Effector memory CD8-positive, alpha-beta T cell (primary cell): ENCODE data around the gene DGKD.
A peak's percentile ranks its signal among the peaks of the same experiment; 100 is the strongest.

ENCODE experiments used
- ATAC-seq: fragments of 150-1000 bp; cut with Tn5 transposase; replicated peaks from 2 replicates; pipeline ENCODE4 v1.10.0; 2021; ENCODE audit warnings: mild to moderate bottlenecking, moderate library complexity
- DNase-seq, 3 experiments: peaks; one replicate each; pipeline ENCODE4 v3.0.0; 2021
- H3K27ac Mint-ChIP-seq, 2 donors: one replicate each; pipeline ENCODE4 v1.8.0; 2022; ENCODE audit warnings: mild to moderate bottlenecking in 2 of 2, mixed read lengths in 2 of 2, moderate library complexity in 2 of 2
- H3K27me3 Mint-ChIP-seq, 2 donors: one replicate each; pipeline ENCODE4 v1.8.0; 2022; ENCODE audit warnings: mixed read lengths in 2 of 2
- H3K36me3 Mint-ChIP-seq: one replicate; pipeline ENCODE4 v1.8.0; 2022; ENCODE audit warnings: mild to moderate bottlenecking, moderate library complexity, mixed read lengths; ENCODE audit not compliant: insufficient read depth
- H3K4me1 Mint-ChIP-seq, 2 donors: one replicate each; pipeline ENCODE4 v1.8.0; 2022; ENCODE audit warnings: low read depth in 2 of 2, mixed read lengths in 2 of 2
- H3K4me3 Mint-ChIP-seq, 2 donors: one replicate each; pipeline ENCODE4 v1.8.0; 2022; ENCODE audit warnings: mild to moderate bottlenecking in 2 of 2, mixed read lengths in 2 of 2, moderate library complexity in 2 of 2
- H3K9me3 Mint-ChIP-seq, 2 donors: one replicate each; pipeline ENCODE4 v1.8.0; 2022; ENCODE audit warnings: mixed read lengths in 2 of 2

The DGKD gene

GRCh38 chr2:233480490-233481202, 126.4 kb downstream of the DGKD start:
- no peak for ATAC-seq

GRCh38 chr2:233481368-233482142, 127.3 kb downstream of the DGKD start:
- H3K4me3 Mint-ChIP-seq = no peak overlapping the region
- H3K27me3 Mint-ChIP-seq = no peaks in the 10 kb centered on the region
- H3K27ac Mint-ChIP-seq = no peak overlapping the region
- H3K9me3 Mint-ChIP-seq = no peaks in the 10 kb centered on the region
- no peak for DNase-seq
- no peak for ATAC-seq
- H3K36me3 Mint-ChIP-seq = peaks cover 20% of the 10 kb centered on the region
- no peaks in the 10 kb centered on the region for H3K4me1 Mint-ChIP-seq

More at GRCh38 chr2:233480490-233481202, 126.4 kb downstream of the DGKD start:
- peaks cover 20% of the 10 kb centered on the region for H3K36me3 Mint-ChIP-seq
- DNase-seq = no peak
- H3K4me1 Mint-ChIP-seq = no peaks in the 10 kb centered on the region
- peak overlapping the region in 1 of 2 donors; percentile 69 for H3K27ac Mint-ChIP-seq
- no peaks in the 10 kb centered on the region for H3K9me3 Mint-ChIP-seq
- H3K27me3 Mint-ChIP-seq = no peaks in the 10 kb centered on the region
- H3K4me3 Mint-ChIP-seq = no peak overlapping the region

GRCh38 chr2:233482616-233483015, 128.3 kb downstream of the DGKD start:
- Mint-ChIP-seq H3K4me3 (no peak overlapping the region), H3K36me3 (peaks cover 20% of the 10 kb centered on the region), H3K27me3 (no peaks in the 10 kb centered on the region), H3K4me1 (no peaks in the 10 kb centered on the region), H3K27ac (peak overlapping the region in 1 of 2 donors; percentile 4), H3K9me3 (no peaks in the 10 kb centered on the region)
- DNase-seq (no peak), ATAC-seq (no peak)

GRCh38 chr2:233485726-233486125, 131.4 kb downstream of the DGKD start:
- Mint-ChIP-seq H3K27me3 (no peaks in the 10 kb centered on the region), H3K36me3 (peaks cover 23% of the 10 kb centered on the region), H3K9me3 (no peaks in the 10 kb centered on the region), H3K27ac (peak overlapping the region in 1 of 2 donors; percentile 35), H3K4me1 (no peaks in the 10 kb centered on the region), H3K4me3 (no peak overlapping the region)
- no peak for ATAC-seq
- DNase-seq = no peak

GRCh38 chr2:233486357-233486756, 132.1 kb downstream of the DGKD start:
- no peaks in the 10 kb centered on the region for H3K4me1 Mint-ChIP-seq
- H3K36me3 Mint-ChIP-seq = peaks cover 23% of the 10 kb centered on the region
- DNase-seq = no peak
- no peaks in the 10 kb centered on the region for H3K27me3 Mint-ChIP-seq
- ATAC-seq = no peak
- no peaks in the 10 kb centered on the region for H3K9me3 Mint-ChIP-seq
- H3K27ac Mint-ChIP-seq = peak overlapping the region in 1 of 2 donors; percentile 35
- H3K4me3 Mint-ChIP-seq = no peak overlapping the region

GRCh38 chr2:233486778-233487552, 132.7 kb downstream of the DGKD start:
- no peak for DNase-seq
- Mint-ChIP-seq H3K4me1 (no peaks in the 10 kb centered on the region), H3K36me3 (peaks cover 23% of the 10 kb centered on the region), H3K4me3 (no peak overlapping the region), H3K27me3 (no peaks in the 10 kb centered on the region), H3K27ac (no peak overlapping the region), H3K9me3 (no peaks in the 10 kb centered on the region)
- ATAC-seq = no peak

GRCh38 chr2:233487748-233488345, 133.6 kb downstream of the DGKD start:
- no peaks in the 10 kb centered on the region for H3K9me3 Mint-ChIP-seq
- DNase-seq = no peak
- H3K4me3 Mint-ChIP-seq = no peak overlapping the region
- no peak overlapping the region for H3K27ac Mint-ChIP-seq
- ATAC-seq = no peak
- H3K36me3 Mint-ChIP-seq = peaks cover 20% of the 10 kb centered on the region
- no peaks in the 10 kb centered on the region for H3K4me1 Mint-ChIP-seq
- no peaks in the 10 kb centered on the region for H3K27me3 Mint-ChIP-seq

GRCh38 chr2:233489143-233489542, 134.8 kb downstream of the DGKD start:
- H3K4me3 Mint-ChIP-seq = no peak overlapping the region
- no peak for ATAC-seq
- H3K27ac Mint-ChIP-seq = no peak overlapping the region
- H3K36me3 Mint-ChIP-seq = peaks cover 16% of the 10 kb centered on the region
- DNase-seq = no peak
- no peaks in the 10 kb centered on the region for H3K27me3 Mint-ChIP-seq
- no peaks in the 10 kb centered on the region for H3K9me3 Mint-ChIP-seq
- H3K4me1 Mint-ChIP-seq = no peaks in the 10 kb centered on the region

GRCh38 chr2:233489666-233490065, 135.4 kb downstream of the DGKD start:
- DNase-seq (no peak), ATAC-seq (no peak)
- Mint-ChIP-seq H3K36me3 (peaks cover 12% of the 10 kb centered on the region), H3K27ac (no peak overlapping the region), H3K27me3 (no peaks in the 10 kb centered on the region), H3K4me3 (no peak overlapping the region), H3K9me3 (no peaks in the 10 kb centered on the region), H3K4me1 (no peaks in the 10 kb centered on the region)

GRCh38 chr2:233490831-233491230, 136.5 kb downstream of the DGKD start:
- H3K36me3 Mint-ChIP-seq = peaks cover 10% of the 10 kb centered on the region
- H3K27ac Mint-ChIP-seq = no peak overlapping the region
- H3K4me3 Mint-ChIP-seq = no peak overlapping the region
- no peaks in the 10 kb centered on the region for H3K9me3 Mint-ChIP-seq
- DNase-seq (no peak), ATAC-seq (no peak)
- no peaks in the 10 kb centered on the region for H3K27me3 Mint-ChIP-seq
- no peaks in the 10 kb centered on the region for H3K4me1 Mint-ChIP-seq

GRCh38 chr2:233491326-233491725, 137.0 kb downstream of the DGKD start:
- no peak for DNase-seq
- Mint-ChIP-seq H3K27ac (no peak overlapping the region), H3K36me3 (peaks cover 10% of the 10 kb centered on the region), H3K4me3 (no peak overlapping the region), H3K9me3 (no peaks in the 10 kb centered on the region), H3K4me1 (no peaks in the 10 kb centered on the region), H3K27me3 (no peaks in the 10 kb centered on the region)
- ATAC-seq = no peak

- no peak overlapping the region for H3K4me3 Mint-ChIP-seq
- no peaks in the 10 kb centered on the region for H3K27me3 Mint-ChIP-seq
- ATAC-seq (no peak), DNase-seq (no peak)
- no peak overlapping the region for H3K27ac Mint-ChIP-seq
- no peaks in the 10 kb centered on the region for H3K9me3 Mint-ChIP-seq
- H3K4me1 Mint-ChIP-seq = no peaks in the 10 kb centered on the region
- H3K36me3 Mint-ChIP-seq = peaks cover 11% of the 10 kb centered on the region
Measured at GRCh38 chr2:233492078-233492477, 137.8 kb downstream of the DGKD start.

GRCh38 chr2:233492751-233493150, 138.5 kb downstream of the DGKD start:
- ATAC-seq (no peak), DNase-seq (no peak)
- no peaks in the 10 kb centered on the region for H3K9me3 Mint-ChIP-seq
- H3K27ac Mint-ChIP-seq = no peak overlapping the region
- peaks cover 15% of the 10 kb centered on the region for H3K36me3 Mint-ChIP-seq
- no peak overlapping the region for H3K4me3 Mint-ChIP-seq
- H3K27me3 Mint-ChIP-seq = no peaks in the 10 kb centered on the region
- no peaks in the 10 kb centered on the region for H3K4me1 Mint-ChIP-seq
